Skin epidermis (tissue), 12 donors: Measurements from ENCODE around the gene LGMN.
A peak's percentile ranks its signal among the peaks of the same experiment; 100 is the strongest.

Source experiments
- H3K27ac ChIP-seq, 21 experiments: fragments of 200-600 bp; sonication (generic) in 11 of 21; one replicate each; pipeline ENCODE4 v1.5.0; 2020; ENCODE audit warnings: mild to moderate bottlenecking in 3 of 21, inconsistent platforms in 2 of 21, moderate library complexity in 2 of 21
- H3K4me3 ChIP-seq, 7 experiments: fragments of 200-600 bp; sonication (generic) in 2 of 7; one replicate each; pipeline ENCODE4 v1.5.0; 2020; ENCODE audit warnings: inconsistent platforms in 2 of 7, mild to moderate bottlenecking in 2 of 7, moderate library complexity in 1 of 7

The LGMN gene

GRCh38 chr14:92660571-92660970, 87.9 kb downstream of the LGMN start:
- peak overlapping the region in 15 of 21 experiments; percentile 4 to 81 (median 62) for H3K27ac ChIP-seq

GRCh38 chr14:92659765-92660561, 88.5 kb downstream of the LGMN start:
- Histone ChIP-seq H3K4me3 (no peak overlapping the region), H3K27ac (peak overlapping the region in 19 of 21 experiments; percentile 8 to 81 (median 62))

More at GRCh38 chr14:92660571-92660970, 87.9 kb downstream of the LGMN start:
- no peak overlapping the region for H3K4me3 ChIP-seq

DNA sequence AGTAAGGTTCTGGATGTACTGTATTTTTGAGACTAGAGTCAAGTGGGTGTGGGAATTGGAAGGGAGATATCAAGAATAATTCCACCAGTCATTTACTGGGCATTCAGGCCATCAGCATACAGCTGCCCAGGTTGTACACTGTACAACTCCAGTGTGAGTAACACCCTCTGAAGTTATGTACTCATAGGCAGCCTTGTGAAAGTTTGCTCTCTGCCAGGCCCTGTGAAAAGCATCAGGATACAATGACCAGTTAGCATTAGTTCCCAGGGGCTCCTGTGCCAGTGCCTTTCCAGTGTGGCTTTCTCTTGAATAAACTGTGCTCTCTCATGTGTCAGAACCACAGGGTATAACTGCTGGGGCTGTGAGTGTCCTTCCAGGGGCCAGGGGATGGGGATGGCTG, 89.7 kb downstream of the LGMN start:
- H3K27ac ChIP-seq, result peak overlapping the region in 5 of 21 experiments; percentile 30 to 81 (median 64)
- no peak overlapping the region for H3K4me3 ChIP-seq

GRCh38 chr14:92658160-92658559, 90.3 kb downstream of the LGMN start:
- H3K27ac ChIP-seq, result peak overlapping the region in 6 of 21 experiments; percentile 3 to 81 (median 46)

DNA sequence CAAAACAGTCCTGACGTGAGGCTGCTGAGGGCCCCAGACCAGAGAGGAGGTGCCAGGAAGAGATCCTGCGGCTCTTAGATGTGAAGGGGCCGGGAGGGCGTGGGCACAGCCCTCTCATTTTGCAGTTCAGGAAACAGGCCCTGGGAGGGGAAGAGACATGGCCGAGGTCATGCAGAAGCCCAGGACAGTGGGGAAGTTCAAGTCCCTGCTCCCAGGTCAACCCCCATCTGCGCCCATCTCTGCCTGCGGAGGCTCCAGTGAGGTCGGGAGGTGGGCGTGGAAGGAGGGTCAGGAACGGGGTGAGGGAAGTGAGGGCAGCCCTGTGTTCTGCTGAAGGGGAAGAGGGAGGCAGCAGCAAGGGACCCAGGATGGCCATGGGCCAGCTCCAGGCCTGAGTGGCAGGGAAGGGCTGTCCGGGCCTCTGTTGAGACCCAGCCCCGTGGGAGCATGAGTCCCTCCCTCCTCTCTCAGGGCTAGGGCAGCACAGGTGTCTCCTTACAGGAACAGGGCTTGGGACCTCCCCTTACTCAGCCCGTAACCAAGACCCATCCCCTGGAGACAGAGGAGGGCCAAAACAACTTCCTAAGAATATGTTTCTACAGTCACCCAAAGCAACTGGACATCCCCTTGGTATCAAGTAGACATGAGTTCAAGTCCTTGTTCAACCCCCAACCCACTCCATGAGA, 90.8 kb downstream of the LGMN start:
- Histone ChIP-seq H3K4me3 (no peak overlapping the region), H3K27ac (peak overlapping the region in 11 of 21 experiments; percentile 3 to 81 (median 43))

More at GRCh38 chr14:92658160-92658559, 90.3 kb downstream of the LGMN start:
- H3K4me3 ChIP-seq, result no peak overlapping the region

- H3K4me3 ChIP-seq, result no peak overlapping the region
- H3K27ac ChIP-seq, result peak overlapping the region in 13 of 21 experiments; percentile 6 to 60 (median 34)
Observed at GRCh38 chr14:92656306-92657081, 91.9 kb downstream of the LGMN start.

GRCh38 chr14:92655419-92656201, 92.8 kb downstream of the LGMN start:
- H3K27ac ChIP-seq, result peak overlapping the region in 9 of 21 experiments; percentile 17 to 60 (median 29)
- H3K4me3 ChIP-seq, result peak overlapping the region in 1 of 7 experiments; percentile 42

DNA sequence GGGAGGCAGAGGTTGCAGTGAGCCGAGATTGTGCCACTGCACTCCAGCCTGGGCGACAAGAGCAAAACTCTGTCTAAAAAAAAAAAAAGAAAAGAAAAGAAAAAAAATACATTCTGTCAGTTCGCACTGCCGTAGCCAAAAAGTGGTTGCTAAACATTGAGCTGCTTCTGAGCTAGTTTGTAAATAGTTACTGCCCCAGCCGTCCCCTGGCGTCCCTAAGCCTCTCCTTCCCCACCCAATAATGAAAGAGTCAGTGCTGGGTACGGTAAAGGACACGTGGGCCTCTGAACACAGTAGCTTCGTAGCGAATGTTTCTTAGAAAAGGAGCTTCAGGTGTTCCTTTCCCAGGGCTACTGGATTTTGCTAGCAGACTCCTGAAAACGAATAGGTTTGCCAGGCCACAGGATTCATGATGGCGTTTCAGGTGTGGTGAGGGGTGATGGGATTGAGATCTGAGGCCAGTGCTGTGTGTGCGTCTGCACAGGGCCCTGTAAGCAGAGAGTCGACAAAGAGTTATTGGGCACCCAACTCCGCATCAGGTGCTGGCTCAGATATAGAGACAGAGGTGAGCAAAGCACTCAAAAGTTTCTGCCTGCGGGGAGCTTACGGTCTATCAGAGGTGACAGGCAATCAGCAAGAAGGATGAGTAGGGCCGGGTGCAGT, 94.1 kb downstream of the LGMN start:
- H3K27ac ChIP-seq, result peak overlapping the region in 6 of 21 experiments; percentile 25 to 91 (median 84)
- peak overlapping the region in 6 of 7 experiments; percentile 1 to 42 (median 23) for H3K4me3 ChIP-seq
